Thyroid gland (tissue), 4 donors: ENCODE data around the gene SEC14L5. TPM values are rescaled to one million over a fixed set of nuclear protein-coding genes. Genes with fewer than 3 reads are reported as not detected.

Experiments used
- DNase-seq, 2 donors: peaks; one replicate each; pipeline ENCODE4 v3.0.0-alpha.2; 2019
- H3K27ac ChIP-seq, 3 donors: fragments of 200-600 bp; sonication (generic); 1 replicate in 2 of 3; 2 replicates in 1 of 3; pipeline ENCODE4 v1.5.1; 2016 to 2019; ENCODE audit warnings: mild to moderate bottlenecking in 1 of 3, moderate library complexity in 1 of 3
- H3K27me3 ChIP-seq: fragments of 200-600 bp; sonication (generic); one replicate; pipeline ENCODE4 v1.5.1; 2019
- H3K36me3 ChIP-seq, 2 donors: fragments of 200-600 bp; sonication (generic); one replicate each; pipeline ENCODE4 v1.5.1; 2016 to 2019
- H3K4me1 ChIP-seq, 2 donors: fragments of 200-600 bp; sonication (generic); one replicate each; pipeline ENCODE4 v1.5.1; 2017 to 2019
- H3K4me3 ChIP-seq, 3 donors: fragments of 200-600 bp; sonication (generic); replicated peaks in 1 of 3; 1 replicate in 2 of 3; 2 replicates in 1 of 3; pipeline ENCODE4 v1.5.1; 2016; ENCODE audit warnings: mild to moderate bottlenecking in 1 of 3
- H3K9me3 ChIP-seq: fragments of 200-600 bp; sonication (generic); one replicate; pipeline ENCODE4 v1.5.1; 2017
- CTCF ChIP-seq, 6 experiments: fragments of 200-600 bp in 3 of 6; fragments of 450-650 bp in 3 of 6; sonication (generic) in 3 of 6; IDR thresholded peaks; one replicate each; pipeline ENCODE4 v1.5.1; 2016 to 2019; ENCODE audit warnings: antibody characterized with exemption in 6 of 6, mild to moderate bottlenecking in 2 of 6, inconsistent platforms in 1 of 6, moderate library complexity in 1 of 6
- POLR2A ChIP-seq, 2 donors: fragments of 450-650 bp; IDR thresholded peaks; one replicate each; pipeline ENCODE4 v1.6.1; 2017; ENCODE audit warnings: antibody characterized with exemption in 2 of 2, mild to moderate bottlenecking in 2 of 2, moderate library complexity in 1 of 2
- WGBS, 2 donors: methylation state at CpG; one replicate each; pipeline ENCODE4 v1.1.5; 2017; 5-methylcytosine and 5-hydroxymethylcytosine counted together
- intact Hi-C: fragments of 100-400 bp; cut with DNase I; formaldehyde crosslinking; loops from one replicate; pipeline ENCODE4 v1.15.1; 2023
- total RNA-seq, 4 donors: library from RNA; depleted of rRNA; stranded (reverse); fragments of >200 nt; gene quantifications; one replicate each; pipeline ENCODE4 v1.2.3, GENCODE V29; 2016

Gene SEC14L5
- total RNA-seq, 4 donors from 2014 or later, result 0.11 to 0.33 (median 0.21) TPM

DNA sequence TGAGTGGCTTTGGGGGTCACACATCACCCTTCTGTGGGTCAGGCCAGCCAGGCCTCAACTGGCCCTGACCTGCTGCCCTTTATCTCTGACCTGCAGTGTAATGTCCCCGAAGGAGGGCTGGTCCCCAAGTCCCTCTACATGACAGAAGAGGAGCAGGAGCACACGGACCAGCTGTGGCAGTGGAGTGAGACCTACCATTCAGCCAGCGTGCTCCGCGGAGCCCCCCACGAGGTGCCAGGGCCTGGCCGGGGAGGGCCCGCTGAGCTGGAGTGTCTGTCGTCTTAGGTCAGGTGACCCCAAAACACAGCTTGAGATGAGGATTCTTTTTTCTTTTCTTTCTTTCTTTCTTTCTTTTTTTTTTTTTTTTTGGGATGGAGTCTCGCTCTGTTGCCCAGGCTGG, 49.1 kb downstream of the SEC14L5 start:
- H3K27ac ChIP-seq, result no peak overlapping the region
- 79 to 85% methylated on average over 9 to 10 of the region's 10 CpGs for whole genome bisulfite sequencing, 2 donors
- intact Hi-C loops, result no loop called here
- TF ChIP-seq POLR2A (IDR thresholded peaks at IDR 0.05), result no peak
- no peak for TF ChIP-seq CTCF (IDR thresholded peaks at IDR 0.05)
- H3K4me1 ChIP-seq, result no peaks in the 10 kb centered on the region
- no peak overlapping the region for H3K4me3 ChIP-seq
- no peaks in the 10 kb centered on the region for H3K9me3 ChIP-seq
- H3K36me3 ChIP-seq, result no peaks in the 10 kb centered on the region
- no peaks in the 10 kb centered on the region for H3K27me3 ChIP-seq
- no peak for DNase-seq

DNA sequence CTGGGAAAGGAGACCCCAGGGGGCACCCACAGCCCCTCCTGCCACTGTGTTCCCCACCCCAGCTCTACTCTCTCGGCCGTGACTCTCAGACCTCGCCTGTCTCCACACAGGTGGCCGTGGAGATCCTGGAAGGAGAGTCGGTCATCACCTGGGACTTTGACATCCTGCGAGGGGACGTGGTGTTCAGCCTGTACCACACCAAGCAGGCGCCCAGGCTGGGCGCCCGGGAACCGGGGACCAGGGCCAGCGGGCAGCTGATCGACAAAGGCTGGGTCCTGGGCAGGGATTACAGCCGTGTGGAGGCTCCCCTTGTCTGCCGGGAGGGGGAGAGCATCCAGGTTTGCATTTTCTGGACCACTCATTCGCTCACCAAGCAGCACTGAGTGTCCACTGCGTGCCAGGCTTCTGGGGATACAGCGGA, 50.2 kb downstream of the SEC14L5 start:
- Histone ChIP-seq H3K27me3 (no peaks in the 10 kb centered on the region), H3K9me3 (no peaks in the 10 kb centered on the region), H3K27ac (no peak overlapping the region), H3K4me1 (no peaks in the 10 kb centered on the region), H3K4me3 (no peak overlapping the region), H3K36me3 (no peaks in the 10 kb centered on the region)
- no peak for DNase-seq
- intact Hi-C loops, result no loop called here
- TF ChIP-seq POLR2A (IDR thresholded peaks at IDR 0.05), result no peak
- no peak for TF ChIP-seq CTCF (IDR thresholded peaks at IDR 0.05)
- WGBS, 2 donors, result 51 to 53% methylated on average over 14 to 18 of the region's 18 CpGs

DNA sequence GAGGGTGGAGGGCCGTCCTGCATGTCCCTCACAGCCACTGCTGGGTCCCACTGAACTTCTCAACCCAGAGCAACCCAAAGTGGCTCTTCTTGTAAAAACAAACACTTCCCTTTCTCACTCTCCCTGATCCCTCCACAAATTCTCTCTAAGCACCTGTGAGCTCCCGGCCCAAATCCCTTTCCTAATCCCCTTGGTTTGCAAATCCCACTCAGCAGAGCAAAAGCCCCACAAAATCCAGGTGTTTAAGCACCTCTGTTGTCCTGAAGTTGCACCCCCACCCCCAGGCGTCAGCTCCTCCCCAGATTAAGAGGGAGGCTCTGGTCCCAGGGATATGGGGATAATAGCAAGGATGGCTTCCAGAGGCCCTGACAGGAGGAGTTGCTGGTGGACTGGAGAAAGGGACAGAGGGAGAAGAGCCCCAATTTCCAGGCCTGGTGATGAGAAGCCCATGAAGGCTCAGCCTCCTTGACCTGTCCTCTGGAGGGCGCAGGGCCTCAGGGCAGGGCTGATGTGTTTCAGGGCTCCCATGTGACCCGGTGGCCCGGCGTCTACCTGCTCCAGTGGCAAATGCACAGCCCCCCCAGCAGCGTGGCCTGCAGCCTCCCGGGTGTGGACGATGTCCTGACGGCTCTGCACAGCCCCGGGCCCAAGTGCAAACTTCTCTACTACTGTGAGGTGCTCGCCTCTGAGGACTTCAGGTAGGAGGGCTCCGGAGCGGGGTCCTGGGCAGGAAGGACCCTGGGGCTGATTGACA, 52.6 kb downstream of the SEC14L5 start:
- Histone ChIP-seq H3K36me3 (no peaks in the 10 kb centered on the region), H3K4me3 (no peak overlapping the region), H3K27ac (no peak overlapping the region), H3K27me3 (no peaks in the 10 kb centered on the region), H3K4me1 (no peaks in the 10 kb centered on the region), H3K9me3 (no peaks in the 10 kb centered on the region)
- intact Hi-C loops, result no loop called here
- TF ChIP-seq CTCF (IDR thresholded peaks at IDR 0.05) (no peak), POLR2A (IDR thresholded peaks at IDR 0.05) (no peak)
- no peak for DNase-seq
- WGBS, 2 donors, result 14 to 35% methylated on average over 4 to 7 of the region's 15 CpGs

- 61 to 67% methylated on average over 4 of the region's 4 CpGs for WGBS, 2 donors
- no peak overlapping the region for H3K27ac ChIP-seq
These were observed 53.5 kb downstream of the SEC14L5 start for GRCh38 chr16:5011637-5012036.

More at GRCh38 chr16:5011637-5012036, 53.5 kb downstream of the SEC14L5 start:
- Histone ChIP-seq H3K36me3 (no peaks in the 10 kb centered on the region), H3K9me3 (no peaks in the 10 kb centered on the region), H3K4me1 (no peaks in the 10 kb centered on the region), H3K27me3 (no peaks in the 10 kb centered on the region), H3K4me3 (no peak overlapping the region)
- DNase-seq, result no peak
- intact Hi-C loops, result no loop called here
- TF ChIP-seq POLR2A (IDR thresholded peaks at IDR 0.05), result no peak
- TF ChIP-seq CTCF (IDR thresholded peaks at IDR 0.05), result no peak
